RWPE2 (cell line): ENCODE measurements around the gene CA5A.
A peak's percentile ranks its signal among the peaks of the same experiment; 100 is the strongest.

Experiments
- ATAC-seq: fragments of 200-7000 bp; cut with Tn5 transposase; 3 replicates; pipeline ENCODE4 v1.9.1; 2021; ENCODE audit warnings: low read depth
- DNase-seq: peaks from one replicate; pipeline ENCODE4 v3.0.0-alpha.2; 2020; ENCODE audit warnings: low spot score
- H3K27ac ChIP-seq: fragments of 450-650 bp; 2 replicates; pipeline ENCODE4 v1.5.1; 2017; ENCODE audit warnings: mild to moderate bottlenecking; ENCODE audit not compliant: poor library complexity, severe bottlenecking
- H3K27me3 ChIP-seq: fragments of 250-450 bp; sonication (Bioruptor Pico); 2 replicates; pipeline ENCODE4 v1.5.1; 2021; ENCODE audit warnings: mild to moderate bottlenecking, moderate library complexity; ENCODE audit not compliant: insufficient read depth, poor library complexity, severe bottlenecking
- H3K36me3 ChIP-seq: fragments of 250-450 bp; sonication (Bioruptor Pico); 2 replicates; pipeline ENCODE4 v1.5.1; 2020; ENCODE audit warnings: low read depth, mild to moderate bottlenecking, moderate library complexity
- H3K4me1 ChIP-seq: fragments of 250-450 bp; sonication (Bioruptor Pico); 2 replicates; pipeline ENCODE4 v1.5.1; 2021; ENCODE audit warnings: mild to moderate bottlenecking, moderate library complexity; ENCODE audit not compliant: insufficient read depth, poor library complexity, severe bottlenecking
- H3K4me3 ChIP-seq: fragments of 250-450 bp; sonication (Bioruptor Pico); 2 replicates; pipeline ENCODE4 v1.5.1; 2021; ENCODE audit warnings: mild to moderate bottlenecking, moderate library complexity; ENCODE audit not compliant: severe bottlenecking
- H3K9me3 ChIP-seq: fragments of 250-450 bp; sonication (Bioruptor Pico); 2 replicates; pipeline ENCODE4 v1.5.1; 2021; ENCODE audit warnings: mild to moderate bottlenecking, moderate library complexity; ENCODE audit not compliant: severe bottlenecking
- TF ChIP-seq, protein P1 (sequence below): fragments of 450-650 bp; IDR thresholded peaks from one replicate; pipeline ENCODE4 v1.5.1; 2017; ENCODE audit warnings: mild to moderate bottlenecking, moderate library complexity; ENCODE audit not compliant: poor library complexity, severe bottlenecking

The CA5A gene

DNA sequence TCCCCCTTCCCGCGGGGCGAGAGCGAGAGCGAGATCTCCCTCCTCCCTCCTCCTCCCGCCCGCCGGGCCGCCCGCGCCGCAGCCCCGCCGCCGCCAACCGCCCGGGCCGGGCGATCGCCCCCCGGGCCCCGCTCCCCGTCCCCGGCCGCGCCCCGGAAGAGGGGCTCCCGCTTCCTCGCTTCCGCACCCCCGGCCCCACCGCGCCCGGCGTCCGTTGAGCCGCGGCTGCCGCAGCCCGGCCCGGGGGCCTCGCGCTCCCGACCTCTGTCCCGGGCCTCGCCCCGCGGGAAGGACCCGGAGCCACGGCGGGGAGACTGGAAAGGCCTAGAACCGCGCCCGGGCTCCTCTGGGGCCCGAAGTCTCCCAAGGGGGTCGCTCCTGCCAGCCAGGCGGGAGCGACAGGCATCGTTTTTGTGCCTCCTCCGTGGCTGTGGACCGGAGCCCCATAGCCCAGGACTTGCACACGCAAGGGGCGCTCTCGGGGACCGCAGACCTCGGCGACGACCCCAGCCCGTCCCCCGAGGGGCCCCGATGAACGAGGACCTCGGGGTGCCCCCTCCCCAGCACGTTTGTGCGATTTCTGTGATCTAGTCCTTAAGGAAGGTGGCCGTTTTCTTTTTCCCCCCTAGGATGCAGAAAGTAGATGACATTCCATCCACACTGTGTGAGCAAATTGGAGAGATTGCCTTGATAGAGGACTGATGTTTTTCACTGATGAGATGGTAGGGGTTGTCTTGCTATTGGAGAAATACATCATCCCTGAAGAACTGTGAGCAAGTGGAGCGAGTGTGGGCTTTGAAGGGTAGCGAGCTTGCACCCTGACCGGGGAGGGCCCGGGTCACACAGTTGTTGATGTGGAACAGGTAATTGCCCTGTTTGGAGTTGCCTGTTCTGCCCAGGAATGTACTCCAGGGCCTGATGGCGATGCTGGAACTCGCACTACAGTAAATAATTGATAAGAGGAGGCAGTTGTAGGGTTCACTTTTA is 15.5 kb upstream of the CA5A start:
- H3K4me1 ChIP-seq = peaks cover 5% of the 10 kb centered on the region
- peak overlapping the region; percentile 81 for H3K27ac ChIP-seq
- DNase-seq (no peak), ATAC-seq (no peak)
- peaks cover 30% of the 10 kb centered on the region for H3K36me3 ChIP-seq
- no peaks in the 10 kb centered on the region for H3K27me3 ChIP-seq
- H3K9me3 ChIP-seq = no peaks in the 10 kb centered on the region
- TF ChIP-seq, protein P1, sequence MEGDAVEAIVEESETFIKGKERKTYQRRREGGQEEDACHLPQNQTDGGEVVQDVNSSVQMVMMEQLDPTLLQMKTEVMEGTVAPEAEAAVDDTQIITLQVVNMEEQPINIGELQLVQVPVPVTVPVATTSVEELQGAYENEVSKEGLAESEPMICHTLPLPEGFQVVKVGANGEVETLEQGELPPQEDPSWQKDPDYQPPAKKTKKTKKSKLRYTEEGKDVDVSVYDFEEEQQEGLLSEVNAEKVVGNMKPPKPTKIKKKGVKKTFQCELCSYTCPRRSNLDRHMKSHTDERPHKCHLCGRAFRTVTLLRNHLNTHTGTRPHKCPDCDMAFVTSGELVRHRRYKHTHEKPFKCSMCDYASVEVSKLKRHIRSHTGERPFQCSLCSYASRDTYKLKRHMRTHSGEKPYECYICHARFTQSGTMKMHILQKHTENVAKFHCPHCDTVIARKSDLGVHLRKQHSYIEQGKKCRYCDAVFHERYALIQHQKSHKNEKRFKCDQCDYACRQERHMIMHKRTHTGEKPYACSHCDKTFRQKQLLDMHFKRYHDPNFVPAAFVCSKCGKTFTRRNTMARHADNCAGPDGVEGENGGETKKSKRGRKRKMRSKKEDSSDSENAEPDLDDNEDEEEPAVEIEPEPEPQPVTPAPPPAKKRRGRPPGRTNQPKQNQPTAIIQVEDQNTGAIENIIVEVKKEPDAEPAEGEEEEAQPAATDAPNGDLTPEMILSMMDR = no peak
- peak overlapping the region; percentile 50 for H3K4me3 ChIP-seq

DNA sequence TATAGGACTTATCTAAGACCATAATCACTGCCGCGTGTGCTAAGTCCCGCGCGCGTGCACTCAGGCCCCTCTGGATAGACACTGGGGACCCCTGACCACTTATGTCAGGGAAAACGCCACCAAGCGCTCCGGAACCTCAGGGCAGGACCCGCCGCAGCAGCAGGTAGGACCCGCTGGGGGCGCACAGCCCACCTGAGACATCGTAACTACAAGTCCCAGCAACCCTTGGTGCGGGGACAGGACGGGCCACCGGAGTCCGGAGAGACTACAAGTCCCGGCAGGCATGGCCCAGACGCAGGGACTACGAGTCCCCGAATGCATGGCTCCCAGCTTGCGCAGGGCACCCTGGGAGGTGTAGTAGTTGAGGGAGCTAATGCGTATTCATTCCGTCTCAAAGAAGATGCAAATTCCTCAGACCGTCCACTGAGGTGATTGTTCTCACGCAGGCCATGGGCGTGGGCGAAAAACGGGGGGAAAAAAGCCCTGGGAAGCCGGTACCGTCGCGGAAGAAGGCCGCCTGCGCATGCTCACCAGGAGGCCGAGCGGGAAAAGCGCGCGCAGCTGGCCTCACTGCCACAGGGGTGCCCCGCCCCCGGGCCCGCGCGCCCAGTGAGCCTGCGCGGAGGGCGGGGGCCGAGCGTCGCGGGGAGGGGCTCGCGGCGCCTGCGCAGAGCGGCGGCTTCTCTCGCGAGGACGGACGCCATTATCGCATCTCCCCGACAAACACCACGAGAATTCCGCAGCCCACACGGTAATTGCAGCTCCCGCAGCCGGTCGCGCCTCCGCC is 14.6 kb upstream of the CA5A start, which contains the start of gene BANP:
TSS of gene BANP (plus strand) at position 670 of the 787 bp plus-strand sequence. CDS start 23,682 bp downstream, outside the sequence.
- ATAC-seq (peak; percentile 98), DNase-seq (peak; percentile 100)
- Histone ChIP-seq H3K27me3 (no peaks in the 10 kb centered on the region), H3K36me3 (peaks cover 30% of the 10 kb centered on the region), H3K4me3 (peak within 1 kb of the TSS; percentile 50), H3K4me1 (peaks cover 6% of the 10 kb centered on the region), H3K27ac (peak within 1 kb of the TSS; percentile 81), H3K9me3 (no peaks in the 10 kb centered on the region)
- TF ChIP-seq, protein P1 = peak; percentile 23

DNA sequence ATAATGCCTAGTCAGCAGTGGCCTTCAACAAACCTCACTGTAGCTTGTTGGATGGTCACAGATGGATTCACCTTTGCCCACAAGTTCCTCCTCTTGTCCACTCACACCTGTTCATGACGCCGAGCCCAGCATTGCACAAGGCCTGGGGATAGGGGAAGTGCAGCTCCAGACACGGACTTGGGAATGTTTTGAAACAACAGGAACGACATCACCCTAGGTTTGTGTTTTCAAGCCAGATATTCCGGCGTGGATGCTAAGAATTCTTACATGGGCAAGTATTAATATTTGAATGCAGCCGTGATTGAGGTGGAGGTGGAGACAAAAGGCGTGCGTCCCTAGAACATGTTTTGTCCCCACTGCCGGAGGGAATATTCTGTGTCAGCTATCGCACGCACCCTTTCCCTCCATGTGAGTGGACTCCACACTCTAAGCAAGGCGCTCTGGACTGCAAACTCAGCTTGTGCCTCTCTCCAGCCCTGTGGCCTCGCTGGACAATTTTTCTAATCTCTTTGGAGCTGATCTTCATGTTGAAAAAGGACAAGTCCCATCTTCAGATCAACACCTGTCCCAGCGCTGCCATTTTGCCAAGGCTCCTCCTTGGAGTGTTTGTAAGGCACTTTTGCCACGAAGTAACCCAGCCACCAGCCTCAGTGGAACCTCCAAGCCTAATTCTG is 12.9 kb upstream of the CA5A start:
- peaks cover 24% of the 10 kb centered on the region for H3K36me3 ChIP-seq
- peaks cover 18% of the 10 kb centered on the region for H3K4me1 ChIP-seq
- TF ChIP-seq, protein P1 = no peak
- ATAC-seq (no peak), DNase-seq (no peak)
- H3K27me3 ChIP-seq = no peaks in the 10 kb centered on the region
- H3K4me3 ChIP-seq = no peak overlapping the region
- H3K27ac ChIP-seq = no peak overlapping the region
- H3K9me3 ChIP-seq = no peaks in the 10 kb centered on the region

DNA sequence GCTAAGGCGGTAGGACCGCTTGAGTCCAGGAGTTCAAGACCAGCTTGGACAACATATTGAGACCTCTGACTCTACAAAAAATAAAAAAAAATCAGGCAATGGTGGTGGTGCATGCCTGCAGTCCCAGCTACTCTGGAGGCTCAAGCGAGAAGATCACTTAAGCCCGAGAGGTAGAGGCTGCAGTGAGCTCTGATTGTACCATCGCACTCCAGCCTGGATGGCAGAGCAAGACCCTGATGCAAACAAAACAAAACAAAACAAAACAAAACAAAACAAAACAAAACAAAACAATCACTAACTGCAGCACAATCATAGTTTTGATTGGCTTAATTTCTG is 12.4 kb upstream of the CA5A start:
- Histone ChIP-seq H3K27me3 (no peaks in the 10 kb centered on the region), H3K27ac (no peak overlapping the region), H3K9me3 (no peaks in the 10 kb centered on the region), H3K4me1 (peaks cover 18% of the 10 kb centered on the region), H3K36me3 (peaks cover 19% of the 10 kb centered on the region), H3K4me3 (no peak overlapping the region)
- no peak for ATAC-seq
- DNase-seq = no peak
- TF ChIP-seq, protein P1 = no peak
